HEK293 (cell line): ENCODE data around the gene NOA1.

ENCODE experiments used
- CTCF ChIA-PET: fragments of 350-600 bp; formaldehyde crosslinking; extraction: SDS; loops from one replicate; lab custom pipeline; 2021; ENCODE audit warnings: antibody characterized with exemption; lab: Yijun Ruan, JAX
- POLR2A ChIA-PET: fragments of 300-600 bp; formaldehyde crosslinking; extraction: SDS; loops from one replicate; lab custom pipeline; 2020; ENCODE audit warnings: antibody characterized with exemption, inconsistent platforms; lab: Yijun Ruan, JAX
- H3K27ac ChIP-seq: fragments of 200-500 bp; sonication (Bioruptor generic); 2 replicates; pipeline ENCODE4 v1.5.1; 2014; ENCODE audit warnings: low read depth, low read length, control low read depth, inconsistent platforms; ENCODE audit errors: extremely low read depth
- H3K36me3 ChIP-seq, 2 experiments: fragments of 200-500 bp in 1 of 2; sonication (Bioruptor generic) in 1 of 2; 1 replicate in 1 of 2; 2 replicates in 1 of 2; pipeline ENCODE4 v1.5.1; 2014 to 2017; ENCODE audit warnings: inconsistent platforms in 2 of 2, low read length in 2 of 2; ENCODE audit not compliant: control insufficient read depth in 2 of 2, insufficient read depth in 1 of 2
- H3K4me1 ChIP-seq: fragments of 200-500 bp; sonication (Bioruptor generic); 2 replicates; pipeline ENCODE4 v1.5.1; 2014; ENCODE audit warnings: mild to moderate bottlenecking, low read length, inconsistent platforms; ENCODE audit not compliant: control insufficient read depth, insufficient read depth
- H3K4me3 ChIP-seq: 2 replicates; pipeline ENCODE4 v1.5.1; 2011; ENCODE audit warnings: low read depth, mild to moderate bottlenecking, control low read depth, low read length, moderate library complexity
- H3K9me3 ChIP-seq: fragments of 200-500 bp; sonication (Bioruptor generic); 2 replicates; pipeline ENCODE4 v1.5.1; 2014; ENCODE audit warnings: low read depth, low read length, inconsistent platforms; ENCODE audit not compliant: control insufficient read depth, insufficient read depth
- KLF16 ChIP-seq: fragments of 450-650 bp; formaldehyde crosslinking; IDR thresholded peaks from 2 replicates; pipeline ENCODE4 v1.5.1; 2017; ENCODE audit warnings: missing biosample characterization, missing genetic modification characterization
- KLF17 ChIP-seq: fragments of 450-650 bp; formaldehyde crosslinking; IDR thresholded peaks from 2 replicates; pipeline ENCODE4 v1.5.1; 2016; ENCODE audit warnings: missing biosample characterization, missing genetic modification characterization
- MYNN ChIP-seq: fragments of 450-650 bp; formaldehyde crosslinking; IDR thresholded peaks from 2 replicates; pipeline ENCODE4 v1.5.1; 2016; ENCODE audit warnings: missing biosample characterization, missing genetic modification characterization, borderline replicate concordance
- OSR2 ChIP-seq: fragments of 450-650 bp; formaldehyde crosslinking; IDR thresholded peaks from 2 replicates; pipeline ENCODE4 v1.5.1; 2016; ENCODE audit warnings: missing biosample characterization, missing genetic modification characterization
- PRDM1 ChIP-seq: fragments of 450-650 bp; formaldehyde crosslinking; IDR thresholded peaks from 2 replicates; pipeline ENCODE4; 2016; ENCODE audit warnings: missing biosample characterization, missing genetic modification characterization
- REST ChIP-seq: fragments of 450-650 bp; formaldehyde crosslinking; IDR thresholded peaks from 2 replicates; pipeline ENCODE4 v1.5.1; 2016; ENCODE audit warnings: missing biosample characterization, missing genetic modification characterization
- SETDB1 ChIP-seq: IDR thresholded peaks from one replicate; pipeline ENCODE4 v1.6.1; 2017; ENCODE audit warnings: mild to moderate bottlenecking, low read length, moderate library complexity, mixed read lengths; ENCODE audit not compliant: insufficient read length
- ZEB2 ChIP-seq: fragments of 450-650 bp; formaldehyde crosslinking; IDR thresholded peaks from 2 replicates; pipeline ENCODE4 v1.5.1; 2016; ENCODE audit warnings: missing biosample characterization, missing genetic modification characterization
- ZFP3 ChIP-seq: fragments of 450-650 bp; formaldehyde crosslinking; IDR thresholded peaks from 2 replicates; pipeline ENCODE4 v1.5.1; 2016; ENCODE audit warnings: low read depth, missing biosample characterization, missing genetic modification characterization
- ZFP37 ChIP-seq: fragments of 450-650 bp; formaldehyde crosslinking; IDR thresholded peaks from 2 replicates; pipeline ENCODE4 v1.5.1; 2016; ENCODE audit warnings: missing biosample characterization, missing genetic modification characterization
- ZFP41 ChIP-seq: fragments of 450-650 bp; formaldehyde crosslinking; IDR thresholded peaks from 2 replicates; pipeline ENCODE4 v1.5.1; 2016; ENCODE audit warnings: missing biosample characterization, missing genetic modification characterization, borderline replicate concordance
- ZFP69B ChIP-seq: fragments of 450-650 bp; formaldehyde crosslinking; IDR thresholded peaks from 2 replicates; pipeline ENCODE4 v1.5.1; 2016; ENCODE audit warnings: missing biosample characterization, missing genetic modification characterization
- ZNF121 ChIP-seq: fragments of 450-650 bp; formaldehyde crosslinking; IDR thresholded peaks from 2 replicates; pipeline ENCODE4 v1.5.1; 2016; ENCODE audit warnings: missing biosample characterization, missing genetic modification characterization
- ZNF211 ChIP-seq: fragments of 450-650 bp; formaldehyde crosslinking; IDR thresholded peaks from 2 replicates; pipeline ENCODE4 v1.5.1; 2016; ENCODE audit warnings: low read depth, missing biosample characterization, missing genetic modification characterization
- ZNF239 ChIP-seq: fragments of 450-650 bp; formaldehyde crosslinking; IDR thresholded peaks from 2 replicates; pipeline ENCODE4 v1.5.1; 2016; ENCODE audit warnings: missing biosample characterization, missing genetic modification characterization
- ZNF350 ChIP-seq: fragments of 450-650 bp; formaldehyde crosslinking; IDR thresholded peaks from 2 replicates; pipeline ENCODE4 v1.5.0; 2017; ENCODE audit warnings: missing biosample characterization, mild to moderate bottlenecking, missing genetic modification characterization
- ZNF37A ChIP-seq: fragments of 450-650 bp; IDR thresholded peaks from 2 replicates; pipeline ENCODE4 v1.5.1; 2018; ENCODE audit warnings: missing biosample characterization, missing genetic modification characterization
- ZNF391 ChIP-seq: fragments of 450-650 bp; formaldehyde crosslinking; IDR thresholded peaks from 2 replicates; pipeline ENCODE4 v1.5.1; 2016; ENCODE audit warnings: low read depth, missing biosample characterization, missing genetic modification characterization, borderline replicate concordance
- ZNF626 ChIP-seq: fragments of 450-650 bp; sonication (Bioruptor Pico); formaldehyde crosslinking; IDR thresholded peaks from 2 replicates; pipeline ENCODE4 v1.5.1; 2018; ENCODE audit warnings: missing biosample characterization, missing genetic modification characterization, inconsistent platforms
- ZNF629 ChIP-seq: fragments of 450-650 bp; formaldehyde crosslinking; IDR thresholded peaks from 2 replicates; pipeline ENCODE4 v1.5.1; 2017; ENCODE audit warnings: missing biosample characterization, missing genetic modification characterization
- ZNF660 ChIP-seq: fragments of 450-650 bp; IDR thresholded peaks from 2 replicates; pipeline ENCODE4 v1.5.1; 2018; ENCODE audit warnings: missing biosample characterization, mild to moderate bottlenecking, missing genetic modification characterization
- ZNF670 ChIP-seq: fragments of 450-650 bp; formaldehyde crosslinking; IDR thresholded peaks from 2 replicates; pipeline ENCODE4 v1.5.1; 2016; ENCODE audit warnings: missing biosample characterization, missing genetic modification characterization, low read depth
- ZNF768 ChIP-seq: fragments of 450-650 bp; formaldehyde crosslinking; IDR thresholded peaks from 2 replicates; pipeline ENCODE4 v1.5.1; 2018; ENCODE audit warnings: missing biosample characterization, mild to moderate bottlenecking, missing genetic modification characterization
- ZNF777 ChIP-seq: fragments of 450-650 bp; formaldehyde crosslinking; IDR thresholded peaks from 2 replicates; pipeline ENCODE4 v1.5.1; 2017; ENCODE audit warnings: missing biosample characterization, missing genetic modification characterization, borderline replicate concordance

NOA1 gene

GRCh38 chr4:56972809-56973208 is 4.6 kb downstream of the NOA1 start:
- ChIA-PET POLR2A (no interaction called here), CTCF (no interaction called here)
- Histone ChIP-seq H3K4me1 (no peaks in the 10 kb centered on the region), H3K36me3 (peaks cover 10 to 63% of the 10 kb centered on the region in 2 experiments), H3K4me3 (no peak overlapping the region), H3K9me3 (no peaks in the 10 kb centered on the region), H3K27ac (no peak overlapping the region)
- TF ChIP-seq SETDB1 (peak; percentile 82), KLF17 (tag by site-specific recombination) (no peak)

GRCh38 chr4:56972389-56972788 is 5.0 kb downstream of the NOA1 start:
- TF ChIP-seq ZNF768 (no peak), ZNF239 (tag by site-specific recombination) (no peak), KLF16 (no peak), MYNN (no peak), ZEB2 (tag by site-specific recombination) (no peak), ZNF37A (tag by site-specific recombination) (no peak), ZNF391 (no peak), ZFP41 (tag by site-specific recombination) (no peak), REST (tag by site-specific recombination) (no peak), ZNF670 (no peak)
- POLR2A ChIA-PET, result no interaction called here
- Histone ChIP-seq H3K4me3 (no peak overlapping the region), H3K27ac (no peak overlapping the region), H3K9me3 (no peaks in the 10 kb centered on the region), H3K4me1 (no peaks in the 10 kb centered on the region), H3K36me3 (peaks cover 10 to 67% of the 10 kb centered on the region in 2 experiments)
- CTCF ChIA-PET, result no interaction called here

- Histone ChIP-seq H3K4me1 (no peaks in the 10 kb centered on the region), H3K27ac (no peak overlapping the region), H3K9me3 (no peaks in the 10 kb centered on the region), H3K36me3 (peaks cover 14 to 77% of the 10 kb centered on the region in 2 experiments), H3K4me3 (no peak overlapping the region)
- ChIA-PET POLR2A (no interaction called here), CTCF (no interaction called here)
- no peak for TF ChIP-seq ZFP3 (tag by site-specific recombination)
- TF ChIP-seq ZNF660 (tag by site-specific recombination), result no peak
- TF ChIP-seq ZNF768, result no peak
- TF ChIP-seq ZNF626, result no peak
- no peak for TF ChIP-seq ZNF629
Measured at GRCh38 chr4:56971383-56971782, 6.0 kb downstream of the NOA1 start.

- ChIA-PET CTCF (interaction anchor here (0.7 kb wide), 2 partner anchors 13 to 145 kb away, joined by 4 to 6 read pairs; no protein-coding TSS in a partner anchor), POLR2A (no interaction called here)
- peak; percentile 27; the same call in 1 of the 2 replicates for TF ChIP-seq ZNF121 (tag by site-specific recombination)
- TF ChIP-seq ZNF211, result no peak
- no peak for TF ChIP-seq ZFP69B (tag by site-specific recombination)
- no peak for TF ChIP-seq OSR2 (tag by site-specific recombination)
- no peak for TF ChIP-seq ZNF777 (tag by site-specific recombination)
- TF ChIP-seq ZFP37 (tag by site-specific recombination), result no peak
- no peak for TF ChIP-seq ZNF350
- TF ChIP-seq PRDM1 (tag by site-specific recombination), result no peak
- Histone ChIP-seq H3K4me3 (no peak overlapping the region), H3K36me3 (peaks cover 15 to 43% of the 10 kb centered on the region in 2 experiments), H3K4me1 (no peaks in the 10 kb centered on the region), H3K27ac (no peak overlapping the region), H3K9me3 (no peaks in the 10 kb centered on the region)
Measured at GRCh38 chr4:56961107-56961500, 16.3 kb downstream of the NOA1 start.
